Measurements from ENCODE around the gene PRKCB. TPM values are rescaled to one million over a fixed set of nuclear protein-coding genes. Genes with fewer than 3 reads are reported as not detected.

PRKCB gene
- total RNA-seq, 4 donors from 2014 or later, result 7.7 to 40.0 (median 12.2) TPM

DNA sequence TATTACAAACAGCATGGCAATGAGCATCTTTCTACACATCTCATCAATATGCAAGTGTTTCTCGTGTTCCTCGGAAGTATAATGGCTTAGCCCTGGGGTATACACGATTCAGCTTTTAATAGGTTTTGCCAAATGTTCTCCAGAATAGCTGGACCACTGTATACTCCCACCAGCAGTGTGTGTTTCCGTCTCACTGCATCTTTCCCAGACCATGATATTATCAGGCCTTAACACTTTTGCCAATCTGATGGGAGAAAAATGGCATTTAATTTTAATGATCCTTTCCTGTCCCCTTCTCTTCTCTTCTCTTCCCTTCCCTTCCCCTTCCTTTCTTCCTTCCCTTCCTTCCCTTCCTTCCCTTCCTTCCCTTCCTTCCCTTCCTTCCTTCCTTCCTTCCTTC is 30.8 kb downstream of the PRKCB start:
- no peak for TF ChIP-seq POLR2A (IDR thresholded peaks at IDR 0.05)
- Histone ChIP-seq H3K27me3 (no peaks in the 10 kb centered on the region), H3K27ac (no peak overlapping the region), H3K4me1 (no peaks in the 10 kb centered on the region), H3K9me3 (no peaks in the 10 kb centered on the region), H3K4me3 (no peak overlapping the region), H3K36me3 (no peaks in the 10 kb centered on the region)
- WGBS, result 74% methylated on average over 4 of the region's 4 CpGs
- no peak for DNase-seq (ENCODE audit: low spot score in 2 of 2)

DNA sequence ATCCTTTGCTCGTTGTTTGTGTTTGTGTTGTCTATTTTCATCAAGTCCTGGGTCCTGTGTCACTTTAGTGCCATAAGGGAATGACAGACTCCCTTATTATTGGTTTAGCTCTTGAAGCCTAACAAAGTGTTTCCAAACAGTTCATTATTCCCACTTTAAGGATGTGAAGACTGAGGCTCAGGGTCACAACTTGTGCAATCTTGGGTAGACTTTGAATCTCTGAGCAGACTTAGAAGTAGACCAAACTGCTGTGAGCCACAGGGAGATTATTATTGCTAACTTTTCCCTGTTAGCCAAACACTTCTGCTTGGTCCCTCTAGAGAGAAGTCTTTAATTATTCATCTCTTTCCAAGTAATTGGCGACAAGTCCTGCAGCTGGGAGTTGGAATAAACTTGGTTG is 31.8 kb downstream of the PRKCB start:
- Histone ChIP-seq H3K4me1 (no peaks in the 10 kb centered on the region), H3K27me3 (no peaks in the 10 kb centered on the region), H3K9me3 (no peaks in the 10 kb centered on the region), H3K36me3 (no peaks in the 10 kb centered on the region), H3K4me3 (no peak overlapping the region), H3K27ac (no peak overlapping the region)
- TF ChIP-seq, protein P1, sequence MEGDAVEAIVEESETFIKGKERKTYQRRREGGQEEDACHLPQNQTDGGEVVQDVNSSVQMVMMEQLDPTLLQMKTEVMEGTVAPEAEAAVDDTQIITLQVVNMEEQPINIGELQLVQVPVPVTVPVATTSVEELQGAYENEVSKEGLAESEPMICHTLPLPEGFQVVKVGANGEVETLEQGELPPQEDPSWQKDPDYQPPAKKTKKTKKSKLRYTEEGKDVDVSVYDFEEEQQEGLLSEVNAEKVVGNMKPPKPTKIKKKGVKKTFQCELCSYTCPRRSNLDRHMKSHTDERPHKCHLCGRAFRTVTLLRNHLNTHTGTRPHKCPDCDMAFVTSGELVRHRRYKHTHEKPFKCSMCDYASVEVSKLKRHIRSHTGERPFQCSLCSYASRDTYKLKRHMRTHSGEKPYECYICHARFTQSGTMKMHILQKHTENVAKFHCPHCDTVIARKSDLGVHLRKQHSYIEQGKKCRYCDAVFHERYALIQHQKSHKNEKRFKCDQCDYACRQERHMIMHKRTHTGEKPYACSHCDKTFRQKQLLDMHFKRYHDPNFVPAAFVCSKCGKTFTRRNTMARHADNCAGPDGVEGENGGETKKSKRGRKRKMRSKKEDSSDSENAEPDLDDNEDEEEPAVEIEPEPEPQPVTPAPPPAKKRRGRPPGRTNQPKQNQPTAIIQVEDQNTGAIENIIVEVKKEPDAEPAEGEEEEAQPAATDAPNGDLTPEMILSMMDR (IDR thresholded peaks at IDR 0.05), result no peak
- TF ChIP-seq POLR2AphosphoS5 (IDR thresholded peaks at IDR 0.05), result no peak
- no peak for TF ChIP-seq POLR2A (IDR thresholded peaks at IDR 0.05)
- no peak for TF ChIP-seq EP300 (IDR thresholded peaks at IDR 0.05)
- DNase-seq (ENCODE audit: low spot score in 2 of 2), result no peak
- 69% methylated on average over 2 of the region's 2 CpGs for WGBS

DNA sequence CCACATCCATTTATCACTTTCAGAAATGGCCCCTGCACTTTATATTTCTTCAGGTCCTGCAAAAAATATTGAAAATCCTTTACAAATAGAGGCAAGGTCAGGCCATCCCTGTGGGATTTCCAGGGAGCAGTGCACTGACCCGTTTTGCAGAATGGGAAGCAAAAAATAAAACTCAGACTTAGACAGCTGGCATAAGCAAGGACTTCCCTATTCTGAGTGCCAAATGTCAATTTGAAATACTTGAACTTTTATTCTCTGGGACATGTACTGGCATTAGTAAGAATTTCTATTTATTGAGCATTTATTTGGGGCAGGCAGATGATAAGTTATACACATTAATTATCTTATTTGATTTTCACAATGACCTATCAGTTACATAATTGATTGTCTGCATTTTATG is 32.4 kb downstream of the PRKCB start:
- no peak for DNase-seq (ENCODE audit: low spot score in 2 of 2)
- TF ChIP-seq POLR2AphosphoS5 (IDR thresholded peaks at IDR 0.05) (no peak), EP300 (IDR thresholded peaks at IDR 0.05) (no peak), POLR2A (IDR thresholded peaks at IDR 0.05) (no peak)
- TF ChIP-seq, protein P1 (IDR thresholded peaks at IDR 0.05), result no peak
- Histone ChIP-seq H3K36me3 (no peaks in the 10 kb centered on the region), H3K27ac (no peak overlapping the region), H3K4me1 (no peaks in the 10 kb centered on the region), H3K4me3 (no peak overlapping the region), H3K9me3 (no peaks in the 10 kb centered on the region), H3K27me3 (no peaks in the 10 kb centered on the region)
- 7% methylated on average over 1 of the region's 1 CpG for WGBS

DNA sequence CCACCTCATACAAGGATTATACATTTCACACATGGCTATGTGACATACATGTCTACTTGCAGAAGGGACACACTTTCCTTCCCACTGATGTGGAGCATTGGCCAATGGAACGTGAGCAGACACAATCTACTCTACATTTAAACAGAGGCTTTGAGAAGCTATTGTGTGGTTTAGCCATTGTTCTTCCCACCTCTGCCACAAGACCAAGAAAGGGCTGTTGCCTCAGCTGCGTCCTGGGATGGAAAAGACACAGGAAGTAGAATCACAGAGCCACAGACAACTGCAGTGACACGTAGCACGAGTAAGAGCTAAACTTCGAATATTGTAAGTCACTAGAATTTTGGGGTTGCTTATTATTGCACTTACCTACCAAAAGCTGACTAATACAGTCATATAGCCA is 33.3 kb downstream of the PRKCB start:
- no peak for DNase-seq (ENCODE audit: low spot score in 2 of 2)
- no peaks in the 10 kb centered on the region for H3K36me3 ChIP-seq
- H3K27ac ChIP-seq, result no peak overlapping the region
- H3K9me3 ChIP-seq, result no peaks in the 10 kb centered on the region
- H3K27me3 ChIP-seq, result no peaks in the 10 kb centered on the region
- H3K4me1 ChIP-seq, result no peaks in the 10 kb centered on the region
- H3K4me3 ChIP-seq, result no peak overlapping the region
- TF ChIP-seq, protein P1 (IDR thresholded peaks at IDR 0.05), result no peak
- no peak for TF ChIP-seq POLR2AphosphoS5 (IDR thresholded peaks at IDR 0.05)
- no peak for TF ChIP-seq POLR2A (IDR thresholded peaks at IDR 0.05)
- TF ChIP-seq EP300 (IDR thresholded peaks at IDR 0.05), result no peak
- 78% methylated on average over 5 of the region's 5 CpGs for WGBS

DNA sequence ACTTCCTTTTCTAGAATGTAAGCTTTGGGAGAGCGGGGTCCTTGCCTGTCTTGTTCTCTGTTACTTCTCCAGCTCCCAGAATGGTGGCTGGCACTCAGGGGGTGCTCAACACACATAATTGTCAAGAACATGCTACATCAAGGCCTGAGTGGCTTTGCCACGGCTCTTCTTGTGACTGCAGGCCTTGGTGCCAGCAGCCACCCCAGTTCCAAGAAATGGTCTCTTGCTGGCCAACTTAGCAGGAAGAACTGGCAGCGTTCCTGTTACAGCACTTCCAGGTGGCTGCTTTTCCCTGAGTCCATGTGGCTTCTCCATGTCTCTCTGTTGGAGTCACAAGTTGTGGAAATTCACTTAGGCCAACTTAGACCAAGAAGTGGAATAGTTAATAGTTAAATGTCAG is 36.1 kb downstream of the PRKCB start:
- no peak for DNase-seq (ENCODE audit: low spot score in 2 of 2)

More for the DNA sequence above, 36.1 kb downstream of the PRKCB start:
- Histone ChIP-seq H3K4me1 (no peaks in the 10 kb centered on the region), H3K9me3 (no peaks in the 10 kb centered on the region), H3K36me3 (no peaks in the 10 kb centered on the region), H3K27me3 (no peaks in the 10 kb centered on the region), H3K27ac (no peak overlapping the region), H3K4me3 (no peak overlapping the region)
- TF ChIP-seq EP300 (IDR thresholded peaks at IDR 0.05) (no peak), POLR2AphosphoS5 (IDR thresholded peaks at IDR 0.05) (no peak), POLR2A (IDR thresholded peaks at IDR 0.05) (no peak)
- TF ChIP-seq, protein P1 (IDR thresholded peaks at IDR 0.05), result no peak
- 58% methylated on average over 3 of the region's 3 CpGs for WGBS
